ENCODE data around the gene MSL3B.
A peak's percentile ranks its signal among the peaks of the same experiment; 100 is the strongest.

The MSL3B gene

DNA sequence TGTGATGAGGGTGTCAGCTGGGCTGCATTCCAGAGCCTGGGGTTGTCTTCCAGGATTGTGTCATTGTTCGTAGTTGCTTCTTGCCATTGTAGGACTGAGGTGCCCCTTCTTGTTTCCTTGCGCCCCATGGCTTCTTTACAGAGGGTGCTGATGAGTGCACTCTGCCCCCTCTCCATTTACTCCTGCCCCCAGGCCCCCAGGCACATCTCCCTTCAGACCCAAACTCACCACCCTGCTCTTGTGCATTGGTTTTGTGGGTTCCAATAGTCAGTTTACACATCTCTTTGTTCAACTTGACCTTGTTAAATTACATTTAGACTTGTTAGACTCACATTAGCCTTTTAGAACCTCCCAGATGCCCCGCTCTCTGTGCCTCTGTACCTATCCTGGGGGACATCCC, 47.0 kb downstream of the MSL3B start:
- Histone ChIP-seq H3K4me1 (ENCODE audit: control insufficient read depth in 3 of 3, insufficient read depth in 2 of 3, low read depth in 1 of 3, low read length in 2 of 3) (peaks cover 0 to 23% (median 4%) of the 10 kb centered on the region in 3 donors), H3K27ac (ENCODE audit: low read depth in 1 of 3, low read length in 2 of 3) (no peak overlapping the region), H3K27me3 (ENCODE audit: control insufficient read depth in 3 of 3, insufficient read depth in 3 of 3, low read length in 3 of 3) (no peaks in the 10 kb centered on the region), H3K4me3 (ENCODE audit: low read depth in 1 of 3, low read length in 3 of 3) (no peak overlapping the region), H3K9me3 (ENCODE audit: control insufficient read depth in 2 of 2, insufficient read depth in 1 of 2, low read depth in 1 of 2, low read length in 1 of 2) (peaks cover 0 to 2% of the 10 kb centered on the region in 2 donors), H3K36me3 (ENCODE audit: control insufficient read depth in 3 of 3, insufficient read depth in 2 of 3, low read depth in 1 of 3, low read length in 3 of 3) (no peaks in the 10 kb centered on the region)
- DNase-seq (no peak), FAIRE-seq (no peak)
- WGBS, 3 donors, result 90 to 100% (median 94%) methylated on average over 3 of the region's 3 CpGs

DNA sequence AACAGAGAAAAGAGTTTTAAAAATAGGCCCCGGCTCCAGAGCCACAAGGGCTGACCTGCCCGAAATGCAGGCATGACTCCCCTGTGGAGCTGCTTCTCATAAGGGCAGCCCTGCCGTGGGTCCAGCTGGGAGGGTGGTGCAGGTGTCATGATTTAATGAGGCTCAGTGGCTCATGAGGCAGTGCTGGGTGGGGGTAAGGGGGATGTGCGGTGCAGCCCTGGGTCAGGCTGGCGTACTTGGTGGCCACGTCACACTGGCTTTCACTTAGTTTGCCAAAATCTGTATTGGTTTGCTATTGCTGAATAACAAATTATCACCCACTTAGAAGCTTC, 47.4 kb downstream of the MSL3B start:
- peaks cover 0 to 23% (median 4%) of the 10 kb centered on the region in 3 donors for H3K4me1 ChIP-seq (ENCODE audit: control insufficient read depth in 3 of 3, insufficient read depth in 2 of 3, low read depth in 1 of 3, low read length in 2 of 3)
- WGBS, 3 donors, result 83 to 95% (median 89%) methylated on average over 6 of the region's 6 CpGs
- no peak overlapping the region for H3K27ac ChIP-seq (ENCODE audit: low read depth in 1 of 3, low read length in 2 of 3)
- H3K36me3 ChIP-seq (ENCODE audit: control insufficient read depth in 3 of 3, insufficient read depth in 2 of 3, low read depth in 1 of 3, low read length in 3 of 3), result no peaks in the 10 kb centered on the region
- no peaks in the 10 kb centered on the region for H3K27me3 ChIP-seq (ENCODE audit: control insufficient read depth in 3 of 3, insufficient read depth in 3 of 3, low read length in 3 of 3)
- DNase-seq, result no peak
- no peak for FAIRE-seq
- peaks cover 0 to 2% of the 10 kb centered on the region in 2 donors for H3K9me3 ChIP-seq (ENCODE audit: control insufficient read depth in 2 of 2, insufficient read depth in 1 of 2, low read depth in 1 of 2, low read length in 1 of 2)
- H3K4me3 ChIP-seq (ENCODE audit: low read depth in 1 of 3, low read length in 3 of 3), result no peak overlapping the region

DNA sequence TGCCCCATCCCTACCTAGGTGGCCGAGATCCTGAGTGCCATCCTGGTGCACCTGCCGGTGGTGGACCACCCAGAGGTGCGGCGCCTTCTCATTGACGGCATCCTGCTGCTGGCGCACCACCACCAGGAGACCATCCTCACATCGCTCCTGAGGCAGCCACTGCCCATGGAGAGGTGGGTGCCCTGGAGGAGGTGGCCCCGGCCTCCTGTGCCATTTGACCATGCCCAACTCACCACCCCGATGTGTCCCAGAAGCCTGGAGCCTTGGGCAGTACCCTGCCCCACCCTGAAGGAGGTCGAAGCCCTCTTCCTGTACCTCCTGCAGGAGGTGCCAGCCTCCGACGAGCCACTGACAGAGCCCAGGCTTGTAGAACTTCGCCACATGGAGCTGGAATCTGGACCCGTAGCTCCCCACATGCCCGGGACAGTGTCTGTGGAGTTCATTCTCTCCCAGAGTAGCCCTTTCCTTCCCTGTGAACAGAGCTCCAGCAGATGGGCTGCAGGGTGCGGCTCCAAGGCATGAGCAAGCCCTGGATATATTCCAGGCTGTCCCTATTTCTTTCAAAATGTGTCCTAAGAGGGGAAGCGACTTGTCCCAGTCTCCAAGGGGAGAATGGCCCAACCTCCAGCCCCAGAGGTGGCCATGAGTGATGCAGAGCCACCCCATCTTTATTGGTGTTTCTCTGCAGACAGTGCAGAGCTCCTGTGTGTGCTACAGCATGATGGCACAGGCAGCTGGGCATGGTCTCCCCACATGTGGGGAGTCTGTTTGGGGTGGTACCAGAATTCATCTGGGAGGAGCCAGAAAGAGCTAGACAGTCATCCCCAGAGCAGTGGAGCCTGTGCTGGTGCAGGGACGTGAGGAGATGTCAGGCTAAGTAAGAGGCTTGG, 48.1 kb downstream of the MSL3B start:
- Histone ChIP-seq H3K27me3 (ENCODE audit: control insufficient read depth in 3 of 3, insufficient read depth in 3 of 3, low read length in 3 of 3) (no peaks in the 10 kb centered on the region), H3K4me3 (ENCODE audit: low read depth in 1 of 3, low read length in 3 of 3) (no peak overlapping the region), H3K9me3 (ENCODE audit: control insufficient read depth in 2 of 2, insufficient read depth in 1 of 2, low read depth in 1 of 2, low read length in 1 of 2) (peaks cover 0 to 2% of the 10 kb centered on the region in 2 donors), H3K36me3 (ENCODE audit: control insufficient read depth in 3 of 3, insufficient read depth in 2 of 3, low read depth in 1 of 3, low read length in 3 of 3) (no peaks in the 10 kb centered on the region), H3K27ac (ENCODE audit: low read depth in 1 of 3, low read length in 2 of 3) (no peak overlapping the region), H3K4me1 (ENCODE audit: control insufficient read depth in 3 of 3, insufficient read depth in 2 of 3, low read depth in 1 of 3, low read length in 2 of 3) (peaks cover 0 to 23% (median 4%) of the 10 kb centered on the region in 3 donors)
- peak in 1 of 2 donors; percentile 25 for DNase-seq
- FAIRE-seq, result no peak
- 77 to 85% (median 84%) methylated on average over 17 to 18 of the region's 18 CpGs for WGBS, 3 donors

DNA sequence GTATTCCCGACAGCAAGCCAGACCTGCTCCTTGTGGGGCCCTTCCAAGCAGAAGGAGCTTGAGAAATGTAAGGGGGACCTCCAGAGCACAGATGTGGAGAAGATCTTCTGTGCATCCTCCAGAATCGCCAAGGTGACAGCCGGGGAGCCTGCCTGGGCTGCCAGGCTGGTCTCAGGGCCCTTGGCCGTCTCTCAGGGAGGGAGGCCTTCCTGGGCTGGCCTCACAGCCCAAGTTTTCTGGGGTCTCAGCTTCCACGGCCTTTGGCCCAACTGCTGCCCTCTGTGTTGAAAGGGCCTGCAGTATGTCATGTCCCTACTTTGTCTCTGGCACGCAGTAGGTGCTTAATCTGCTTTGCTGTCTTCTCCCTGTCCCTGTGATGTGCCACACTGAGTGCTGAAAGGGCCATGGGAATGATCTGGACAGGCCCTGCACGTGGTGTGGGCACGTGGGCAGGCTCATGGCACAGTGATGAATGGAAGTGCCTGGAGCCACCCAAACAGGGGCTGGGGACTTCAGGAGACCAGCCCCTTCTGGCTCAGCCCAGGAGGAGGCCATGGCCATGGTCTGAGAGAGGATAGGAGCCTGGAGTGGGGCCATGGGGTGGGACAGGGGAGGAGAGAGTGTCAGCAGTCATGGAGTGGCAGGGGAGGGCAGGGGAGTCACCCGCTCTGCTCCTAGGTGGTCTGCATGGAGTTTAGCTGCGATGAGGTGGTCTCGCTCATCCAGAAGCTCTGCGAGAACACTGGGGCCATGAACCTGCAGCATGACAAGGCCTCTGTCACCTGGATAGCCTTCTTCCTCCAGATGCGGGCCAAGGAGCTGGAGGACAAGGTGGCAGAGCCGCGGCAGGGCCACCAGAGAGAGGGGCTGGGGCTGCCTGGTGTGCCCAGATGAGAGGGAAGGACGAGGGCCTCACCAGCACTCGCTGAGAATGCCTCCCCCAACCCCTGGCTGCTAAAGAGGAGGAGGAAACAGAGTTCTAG, 49.3 kb downstream of the MSL3B start:
- peaks cover 0 to 23% (median 4%) of the 10 kb centered on the region in 3 donors for H3K4me1 ChIP-seq (ENCODE audit: control insufficient read depth in 3 of 3, insufficient read depth in 2 of 3, low read depth in 1 of 3, low read length in 2 of 3)
- H3K4me3 ChIP-seq (ENCODE audit: low read depth in 1 of 3, low read length in 3 of 3), result no peak overlapping the region
- DNase-seq, result no peak
- H3K36me3 ChIP-seq (ENCODE audit: control insufficient read depth in 3 of 3, insufficient read depth in 2 of 3, low read depth in 1 of 3, low read length in 3 of 3), result no peaks in the 10 kb centered on the region
- 75 to 88% (median 83%) methylated on average over 17 of the region's 17 CpGs for WGBS, 3 donors
- no peak for FAIRE-seq
- H3K27me3 ChIP-seq (ENCODE audit: control insufficient read depth in 3 of 3, insufficient read depth in 3 of 3, low read length in 3 of 3), result no peaks in the 10 kb centered on the region
- peaks cover 0 to 2% of the 10 kb centered on the region in 2 donors for H3K9me3 ChIP-seq (ENCODE audit: control insufficient read depth in 2 of 2, insufficient read depth in 1 of 2, low read depth in 1 of 2, low read length in 1 of 2)
- no peak overlapping the region for H3K27ac ChIP-seq (ENCODE audit: low read depth in 1 of 3, low read length in 2 of 3)

DNA sequence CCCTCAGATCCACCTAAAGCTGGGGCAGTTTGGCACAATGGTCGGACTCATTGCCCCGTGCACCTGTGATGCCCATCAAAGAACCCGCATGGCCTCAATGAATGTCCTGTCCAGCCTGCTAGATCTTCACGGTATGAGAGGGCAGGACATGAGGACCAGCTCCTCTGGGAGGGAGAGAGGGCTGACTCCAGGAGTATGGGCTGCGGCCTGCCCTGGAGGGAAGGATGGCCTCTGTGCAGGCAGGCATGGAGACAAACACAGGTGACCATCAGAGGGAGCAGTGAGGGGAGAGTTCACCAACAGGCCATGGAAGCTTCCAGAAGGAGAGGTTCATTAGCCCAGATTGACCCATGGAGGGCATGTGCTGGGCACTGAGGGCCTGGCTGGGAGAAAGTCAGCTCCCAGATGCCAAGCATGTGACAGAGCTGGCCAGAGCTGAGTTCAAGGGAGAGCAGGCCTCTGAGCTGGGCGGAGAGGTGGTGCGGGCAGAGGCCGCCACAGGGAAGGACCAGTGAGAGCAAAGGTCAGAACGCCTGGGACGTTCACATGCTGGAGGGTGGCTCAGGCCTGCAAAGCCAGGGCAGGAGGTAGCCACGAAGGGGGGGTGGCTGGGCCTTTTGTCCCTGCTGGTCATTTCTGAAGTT, 50.1 kb downstream of the MSL3B start:
- H3K27ac ChIP-seq (ENCODE audit: low read depth in 1 of 3, low read length in 2 of 3), result peak overlapping the region in 1 of 3 donors; percentile 50
- H3K9me3 ChIP-seq (ENCODE audit: control insufficient read depth in 2 of 2, insufficient read depth in 1 of 2, low read depth in 1 of 2, low read length in 1 of 2), result peaks cover 0 to 2% of the 10 kb centered on the region in 2 donors
- H3K4me1 ChIP-seq (ENCODE audit: control insufficient read depth in 3 of 3, insufficient read depth in 2 of 3, low read depth in 1 of 3, low read length in 2 of 3), result peaks cover 0 to 23% (median 4%) of the 10 kb centered on the region in 3 donors
- H3K27me3 ChIP-seq (ENCODE audit: control insufficient read depth in 3 of 3, insufficient read depth in 3 of 3, low read length in 3 of 3), result no peaks in the 10 kb centered on the region
- whole genome bisulfite sequencing, 3 donors, result 67 to 84% (median 68%) methylated on average over 11 of the region's 11 CpGs
- no peak overlapping the region for H3K4me3 ChIP-seq (ENCODE audit: low read depth in 1 of 3, low read length in 3 of 3)
- DNase-seq (peak; percentile 34 to 42), FAIRE-seq (no peak)
- no peaks in the 10 kb centered on the region for H3K36me3 ChIP-seq (ENCODE audit: control insufficient read depth in 3 of 3, insufficient read depth in 2 of 3, low read depth in 1 of 3, low read length in 3 of 3)

DNA sequence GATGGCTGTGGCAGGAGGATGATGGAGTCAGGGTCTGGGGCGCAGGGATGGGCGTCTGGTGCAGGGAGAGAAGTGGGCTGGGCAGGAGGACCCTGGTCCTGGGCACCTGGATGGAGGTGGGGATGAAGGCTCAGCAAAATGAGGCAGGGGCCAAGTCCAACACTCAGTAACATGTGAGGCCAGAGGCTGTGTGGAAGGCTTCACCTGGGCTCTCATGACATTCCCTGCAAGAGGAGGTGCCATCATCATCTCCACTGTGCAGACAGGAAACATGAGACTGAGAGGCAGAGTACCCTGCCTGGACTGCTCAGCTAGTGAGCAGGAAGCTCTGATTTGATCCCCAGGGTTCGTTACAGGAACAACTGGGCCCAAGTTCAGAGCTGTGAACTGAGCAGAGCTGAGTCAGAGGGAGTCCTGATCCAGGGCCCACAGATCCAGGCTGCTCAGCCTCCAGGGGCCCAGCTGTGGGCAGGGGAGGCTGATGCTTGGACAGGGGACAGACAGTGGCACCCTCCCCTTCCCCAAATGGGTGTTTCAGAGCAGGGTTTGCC, 50.8 kb downstream of the MSL3B start:
- no peaks in the 10 kb centered on the region for H3K27me3 ChIP-seq (ENCODE audit: control insufficient read depth in 3 of 3, insufficient read depth in 3 of 3, low read length in 3 of 3)
- H3K36me3 ChIP-seq (ENCODE audit: control insufficient read depth in 3 of 3, insufficient read depth in 2 of 3, low read depth in 1 of 3, low read length in 3 of 3), result no peaks in the 10 kb centered on the region
- peaks cover 0 to 2% of the 10 kb centered on the region in 2 donors for H3K9me3 ChIP-seq (ENCODE audit: control insufficient read depth in 2 of 2, insufficient read depth in 1 of 2, low read depth in 1 of 2, low read length in 1 of 2)
- WGBS, 3 donors, result 65 to 73% (median 72%) methylated on average over 3 of the region's 3 CpGs
- H3K27ac ChIP-seq (ENCODE audit: low read depth in 1 of 3, low read length in 2 of 3), result peak overlapping the region in 1 of 3 donors; percentile 50
- H3K4me1 ChIP-seq (ENCODE audit: control insufficient read depth in 3 of 3, insufficient read depth in 2 of 3, low read depth in 1 of 3, low read length in 2 of 3), result peaks cover 0 to 23% (median 2%) of the 10 kb centered on the region in 3 donors
- H3K4me3 ChIP-seq (ENCODE audit: low read depth in 1 of 3, low read length in 3 of 3), result no peak overlapping the region
- FAIRE-seq, result no peak
- peak; percentile 34 to 50 for DNase-seq

DNA sequence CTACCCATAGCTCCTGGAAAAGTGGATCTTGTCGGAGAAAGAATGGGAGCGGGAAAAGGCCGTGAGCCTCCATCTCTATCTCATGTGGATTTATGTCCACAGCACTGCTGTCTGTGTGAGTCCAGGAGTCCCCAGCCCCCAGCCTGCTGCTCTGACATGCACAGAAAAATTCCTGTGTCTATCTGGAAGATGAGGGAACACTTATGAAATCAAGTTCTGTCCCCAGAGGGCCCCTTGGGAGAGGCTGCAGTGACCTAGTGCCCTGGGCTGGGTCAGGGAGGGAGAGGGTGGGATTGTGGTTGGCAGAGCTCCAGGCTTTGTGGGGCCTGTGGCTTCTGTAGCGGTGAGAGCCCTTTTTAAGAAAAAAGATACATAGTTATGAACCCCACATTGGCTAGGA, 51.4 kb downstream of the MSL3B start:
- no peaks in the 10 kb centered on the region for H3K36me3 ChIP-seq (ENCODE audit: control insufficient read depth in 3 of 3, insufficient read depth in 2 of 3, low read depth in 1 of 3, low read length in 3 of 3)
- H3K9me3 ChIP-seq (ENCODE audit: control insufficient read depth in 2 of 2, insufficient read depth in 1 of 2, low read depth in 1 of 2, low read length in 1 of 2), result peaks cover 0 to 2% of the 10 kb centered on the region in 2 donors
- peaks cover 0 to 23% (median 2%) of the 10 kb centered on the region in 3 donors for H3K4me1 ChIP-seq (ENCODE audit: control insufficient read depth in 3 of 3, insufficient read depth in 2 of 3, low read depth in 1 of 3, low read length in 2 of 3)
- 77 to 78% (median 77%) methylated on average over 4 of the region's 4 CpGs for WGBS, 3 donors
- no peak overlapping the region for H3K4me3 ChIP-seq (ENCODE audit: low read depth in 1 of 3, low read length in 3 of 3)
- H3K27me3 ChIP-seq (ENCODE audit: control insufficient read depth in 3 of 3, insufficient read depth in 3 of 3, low read length in 3 of 3), result no peaks in the 10 kb centered on the region
- DNase-seq, result peak in 1 of 2 donors; percentile 71
- no peak for FAIRE-seq
- peak overlapping the region in 1 of 3 donors; percentile 60 for H3K27ac ChIP-seq (ENCODE audit: low read depth in 1 of 3, low read length in 2 of 3)
